Hepatocyte (in vitro differentiated cells): ENCODE data around the gene FBXW2. TPM values are rescaled to one million over a fixed set of nuclear protein-coding genes. Genes with fewer than 3 reads are reported as not detected.

Experiments
- DNase-seq: peaks from one replicate; pipeline ENCODE4 v3.0.0-alpha.2; 2016; ENCODE audit warnings: low spot score
- H2AFZ ChIP-seq: fragments of 200-600 bp; sonication (generic); 2 replicates; pipeline ENCODE4 v1.6.0; 2016; ENCODE audit warnings: antibody characterized with exemption, mild to moderate bottlenecking
- H3K27ac ChIP-seq: fragments of 200-600 bp; sonication (generic); 2 replicates; pipeline ENCODE4 v1.5.1; 2016; ENCODE audit warnings: mild to moderate bottlenecking
- H3K27me3 ChIP-seq: fragments of 200-600 bp; sonication (generic); 2 replicates; pipeline ENCODE4 v1.6.1; 2016
- H3K36me3 ChIP-seq: fragments of 200-600 bp; sonication (generic); replicated peaks from 2 replicates; pipeline ENCODE4 v1.5.1; 2016; ENCODE audit warnings: low read depth; ENCODE audit not compliant: insufficient read depth
- H3K4me1 ChIP-seq: fragments of 200-600 bp; sonication (generic); 2 replicates; pipeline ENCODE4 v1.5.1; 2016; ENCODE audit warnings: mild to moderate bottlenecking, moderate library complexity; ENCODE audit not compliant: insufficient read depth
- H3K4me2 ChIP-seq: fragments of 200-600 bp; sonication (generic); 2 replicates; pipeline ENCODE4 v1.6.0; 2016
- H3K4me3 ChIP-seq: fragments of 200-600 bp; sonication (generic); 2 replicates; pipeline ENCODE4 v1.5.1; 2016; ENCODE audit warnings: mild to moderate bottlenecking
- H3K79me2 ChIP-seq: fragments of 200-600 bp; sonication (generic); 2 replicates; pipeline ENCODE4 v1.6.0; 2017; ENCODE audit warnings: mild to moderate bottlenecking
- H3K9me2 ChIP-seq: fragments of 200-600 bp; sonication (generic); replicated peaks from 2 replicates; pipeline ENCODE4 v1.6.0; 2017; ENCODE audit warnings: mild to moderate bottlenecking; ENCODE audit not compliant: insufficient read depth
- H3K9me3 ChIP-seq: fragments of 200-600 bp; sonication (generic); 2 replicates; pipeline ENCODE4 v1.5.1; 2016; ENCODE audit warnings: low read depth, mild to moderate bottlenecking
- H4K20me1 ChIP-seq: fragments of 200-600 bp; sonication (generic); 2 replicates; pipeline ENCODE4 v1.6.0; 2016; ENCODE audit warnings: mild to moderate bottlenecking; ENCODE audit not compliant: insufficient read depth, poor library complexity, severe bottlenecking
- EZH2 ChIP-seq: fragments of 200-600 bp; sonication (generic); IDR thresholded peaks from 2 replicates; pipeline ENCODE4 v1.6.1; 2016; ENCODE audit warnings: antibody characterized with exemption, mild to moderate bottlenecking, borderline replicate concordance
- EZH2phosphoT487 ChIP-seq: fragments of 200-600 bp; sonication (generic); IDR thresholded peaks from one replicate; pipeline ENCODE4 v1.6.1; 2018; ENCODE audit warnings: antibody characterized with exemption, mild to moderate bottlenecking, low read depth, moderate library complexity; ENCODE audit not compliant: unreplicated experiment, severe bottlenecking
- WGBS: methylation state at CpG from one replicate; pipeline ENCODE4 v1.1.6; 2016; ENCODE audit warnings: low lambda C conversion rate; ENCODE audit errors: missing lambda C conversion rate; 5-methylcytosine and 5-hydroxymethylcytosine counted together
- polyA plus RNA-seq: library from polyadenylated mRNA; unstranded; fragments of >200 nt; fragmentation: Nextera tagmentation; extraction: Ambion mirVana; gene quantifications from 2 replicates; pipeline ENCODE4 v1.2.1, GENCODE V29; 2016
- total RNA-seq: library from RNA; depleted of rRNA; stranded (reverse); fragments of >200 nt; gene quantifications from 2 replicates; pipeline ENCODE4 v1.2.3, GENCODE V29; 2014
- TF ChIP-seq, protein P1 (sequence below): fragments of 200-600 bp; sonication (generic); IDR thresholded peaks from 2 replicates; pipeline ENCODE4 v1.5.1; 2016; ENCODE audit warnings: antibody characterized with exemption, mild to moderate bottlenecking; ENCODE audit not compliant: poor library complexity

FBXW2 gene
- total and polyA plus RNA-seq, 2 experiments from 2014 or later = 34.6 to 52.0 TPM

DNA sequence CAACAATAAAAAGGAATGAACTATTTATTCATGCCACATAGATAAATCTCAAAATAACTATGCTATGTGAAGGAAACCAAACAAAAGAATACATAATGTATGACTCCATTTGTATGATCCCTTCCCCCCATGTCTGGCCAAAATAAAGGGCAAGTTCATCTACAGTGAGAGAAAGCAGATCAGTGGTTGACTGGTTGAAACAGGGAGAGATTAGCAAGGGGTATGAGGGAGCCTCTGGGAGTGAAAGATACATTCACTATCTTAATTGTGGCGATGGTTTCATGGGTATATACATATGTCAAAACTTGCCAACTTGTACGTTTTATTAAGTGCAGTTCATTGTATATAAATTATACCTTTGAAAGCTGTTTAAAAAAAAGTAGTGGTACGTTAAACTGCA, 44.7 kb upstream of the FBXW2 start:
- Histone ChIP-seq H4K20me1 (no peaks in the 10 kb centered on the region), H3K9me2 (no peaks in the 10 kb centered on the region), H3K27ac (no peak overlapping the region), H3K36me3 (no peaks in the 10 kb centered on the region), H3K9me3 (no peaks in the 10 kb centered on the region), H3K4me2 (no peak overlapping the region), H3K4me1 (no peaks in the 10 kb centered on the region), H3K79me2 (peaks cover 10% of the 10 kb centered on the region), H3K4me3 (no peak overlapping the region), H3K27me3 (no peaks in the 10 kb centered on the region), H2AFZ (no peak overlapping the region)
- 70% methylated on average over 3 of the region's 3 CpGs for WGBS
- TF ChIP-seq EZH2 (no peak), EZH2phosphoT487 (no peak)
- DNase-seq = no peak

DNA sequence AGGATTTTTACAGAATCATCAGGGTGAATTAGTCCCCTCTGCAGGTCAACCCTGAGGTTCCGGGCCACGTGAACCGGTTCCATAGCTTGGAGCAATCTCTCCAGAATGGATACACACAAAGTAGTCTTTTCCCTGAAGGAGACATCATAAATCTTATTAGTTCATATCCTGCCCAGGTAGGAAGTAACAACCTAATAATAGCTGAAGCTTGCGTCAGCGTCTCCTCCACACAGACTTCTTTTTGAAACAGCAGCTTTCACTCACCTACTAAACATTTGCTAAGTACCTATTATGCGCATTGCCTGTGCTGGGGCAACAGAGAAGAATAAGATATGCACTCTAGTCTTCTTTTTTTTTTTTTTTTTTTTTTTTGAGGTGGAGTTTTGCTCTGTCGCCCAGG, 40.1 kb upstream of the FBXW2 start:
- 81% methylated on average over 7 of the region's 7 CpGs for WGBS
- no peaks in the 10 kb centered on the region for H4K20me1 ChIP-seq

DNA sequence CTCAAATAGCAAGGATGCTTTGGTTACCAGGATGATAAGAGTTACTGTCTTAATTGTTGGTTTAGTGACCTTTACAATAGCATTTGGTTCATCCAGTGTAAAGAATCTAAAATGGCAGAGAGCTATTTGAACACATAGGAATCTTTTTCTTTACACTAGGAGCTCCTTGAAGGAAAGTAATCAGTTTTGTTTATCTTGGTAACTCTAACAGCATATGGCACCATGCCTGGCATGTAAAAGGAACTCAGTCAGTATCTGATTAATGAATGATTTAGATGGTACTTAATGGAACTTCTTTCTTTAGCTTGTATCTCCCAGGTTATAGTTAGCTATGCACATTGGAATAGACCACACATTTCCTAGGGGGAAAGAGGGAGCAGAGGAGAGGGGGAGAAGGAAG, 39.6 kb upstream of the FBXW2 start:
- Histone ChIP-seq H3K79me2 (no peaks in the 10 kb centered on the region), H3K4me3 (no peak overlapping the region), H3K27me3 (no peaks in the 10 kb centered on the region), H3K27ac (no peak overlapping the region), H3K36me3 (no peaks in the 10 kb centered on the region), H3K4me1 (no peaks in the 10 kb centered on the region), H3K4me2 (no peak overlapping the region), H3K9me3 (no peaks in the 10 kb centered on the region), H4K20me1 (no peaks in the 10 kb centered on the region), H2AFZ (no peak overlapping the region), H3K9me2 (no peaks in the 10 kb centered on the region)
- DNase-seq = no peak
- TF ChIP-seq, protein P1, sequence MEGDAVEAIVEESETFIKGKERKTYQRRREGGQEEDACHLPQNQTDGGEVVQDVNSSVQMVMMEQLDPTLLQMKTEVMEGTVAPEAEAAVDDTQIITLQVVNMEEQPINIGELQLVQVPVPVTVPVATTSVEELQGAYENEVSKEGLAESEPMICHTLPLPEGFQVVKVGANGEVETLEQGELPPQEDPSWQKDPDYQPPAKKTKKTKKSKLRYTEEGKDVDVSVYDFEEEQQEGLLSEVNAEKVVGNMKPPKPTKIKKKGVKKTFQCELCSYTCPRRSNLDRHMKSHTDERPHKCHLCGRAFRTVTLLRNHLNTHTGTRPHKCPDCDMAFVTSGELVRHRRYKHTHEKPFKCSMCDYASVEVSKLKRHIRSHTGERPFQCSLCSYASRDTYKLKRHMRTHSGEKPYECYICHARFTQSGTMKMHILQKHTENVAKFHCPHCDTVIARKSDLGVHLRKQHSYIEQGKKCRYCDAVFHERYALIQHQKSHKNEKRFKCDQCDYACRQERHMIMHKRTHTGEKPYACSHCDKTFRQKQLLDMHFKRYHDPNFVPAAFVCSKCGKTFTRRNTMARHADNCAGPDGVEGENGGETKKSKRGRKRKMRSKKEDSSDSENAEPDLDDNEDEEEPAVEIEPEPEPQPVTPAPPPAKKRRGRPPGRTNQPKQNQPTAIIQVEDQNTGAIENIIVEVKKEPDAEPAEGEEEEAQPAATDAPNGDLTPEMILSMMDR = no peak
- TF ChIP-seq EZH2phosphoT487 = no peak
- TF ChIP-seq EZH2 = no peak

More for the DNA sequence above, 40.1 kb upstream of the FBXW2 start:
- H3K36me3 ChIP-seq = no peaks in the 10 kb centered on the region
- H2AFZ ChIP-seq = no peak overlapping the region
- no peaks in the 10 kb centered on the region for H3K79me2 ChIP-seq
- H3K27me3 ChIP-seq = no peaks in the 10 kb centered on the region
- H3K9me2 ChIP-seq = no peaks in the 10 kb centered on the region
- no peak overlapping the region for H3K27ac ChIP-seq
- TF ChIP-seq EZH2 = no peak
- TF ChIP-seq EZH2phosphoT487 = no peak
- TF ChIP-seq, protein P1 = no peak
- DNase-seq = no peak
- H3K9me3 ChIP-seq = no peaks in the 10 kb centered on the region
- no peak overlapping the region for H3K4me3 ChIP-seq
- no peak overlapping the region for H3K4me2 ChIP-seq
- no peaks in the 10 kb centered on the region for H3K4me1 ChIP-seq

DNA sequence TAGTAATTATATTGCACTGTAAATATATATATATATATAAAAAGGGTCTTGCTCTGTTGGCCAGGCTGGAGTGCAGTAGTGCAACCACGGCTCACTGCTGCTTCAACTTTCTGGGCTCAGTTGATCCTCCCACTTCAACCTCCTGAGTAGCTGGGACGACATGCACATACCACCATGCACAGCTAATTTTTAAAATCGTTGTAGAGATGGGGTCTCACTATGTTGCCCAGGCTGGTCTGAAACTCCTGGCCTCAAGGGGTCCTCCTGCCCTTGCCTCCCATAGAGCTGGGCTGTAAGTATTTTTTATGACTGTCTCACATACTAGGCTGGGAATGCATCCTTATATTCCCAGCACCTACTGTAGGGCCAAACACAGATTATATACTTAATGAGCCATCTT, 37.6 kb upstream of the FBXW2 start:
- no peaks in the 10 kb centered on the region for H4K20me1 ChIP-seq
- TF ChIP-seq EZH2phosphoT487 (no peak), EZH2 (no peak)
- TF ChIP-seq, protein P1 = no peak
- no peak for DNase-seq
- H3K9me3 ChIP-seq = no peaks in the 10 kb centered on the region
- H2AFZ ChIP-seq = no peak overlapping the region
- H3K79me2 ChIP-seq = no peaks in the 10 kb centered on the region
- no peaks in the 10 kb centered on the region for H3K9me2 ChIP-seq
- no peak overlapping the region for H3K4me3 ChIP-seq
- no peak overlapping the region for H3K4me2 ChIP-seq
- H3K27me3 ChIP-seq = no peaks in the 10 kb centered on the region
- no peaks in the 10 kb centered on the region for H3K36me3 ChIP-seq
- 94% methylated on average over 3 of the region's 3 CpGs for WGBS
- H3K4me1 ChIP-seq = no peaks in the 10 kb centered on the region
- H3K27ac ChIP-seq = no peak overlapping the region
